NCI-H510A (cell line): ENCODE data around the gene UBE2M.
"Not testable (repeated sequence)": the region's sequence is repeated elsewhere in the genome, so short reads cannot be mapped to it uniquely, and the experiment has no call there.

Experiments
- DNase-seq: peaks from one replicate; lab custom pipeline; 2025; lab: John Stamatoyannopoulos, UW

UBE2M gene

GRCh38 chr19:58539169-58539559 lies 19.2 kb downstream of the UBE2M start:
- DNase-seq: not testable (repeated sequence)

- no peak for DNase-seq
Observed at GRCh38 chr19:58538257-58539168, 19.9 kb downstream of the UBE2M start.

GRCh38 chr19:58536852-58537798 lies 21.3 kb downstream of the UBE2M start:
- no peak for DNase-seq

- no peak for DNase-seq
Observed at GRCh38 chr19:58535857-58536256, 22.6 kb downstream of the UBE2M start.

- DNase-seq: no peak
Observed at GRCh38 chr19:58531034-58531840, 27.2 kb downstream of the UBE2M start.

GRCh38 chr19:58529405-58529804 lies 29.0 kb downstream of the UBE2M start:
- no peak for DNase-seq

GRCh38 chr19:58522709-58523108 lies 35.7 kb downstream of the UBE2M start:
- DNase-seq: no peak

GRCh38 chr19:58521651-58522050 lies 36.8 kb downstream of the UBE2M start:
- no peak for DNase-seq

GRCh38 chr19:58520257-58520599 lies 38.2 kb downstream of the UBE2M start:
- no peak for DNase-seq

GRCh38 chr19:58519355-58520256 lies 38.8 kb downstream of the UBE2M start, which contains the start of gene ZBTB45:
Gene ZBTB45, minus strand, starts transcription at chr19:58519810. Its CDS starts 2,137 bp downstream, at chr19:58517673.
- DNase-seq: peak; percentile 91

- peak; percentile 60 for DNase-seq
Observed at GRCh38 chr19:58519087-58519354, 39.4 kb downstream of the UBE2M start.

- no peak for DNase-seq
Observed at GRCh38 chr19:58518256-58519086, 39.9 kb downstream of the UBE2M start.

GRCh38 chr19:58516964-58517833 lies 41.2 kb downstream of the UBE2M start:
- DNase-seq: no peak

GRCh38 chr19:58516246-58516836 lies 42.1 kb downstream of the UBE2M start:
- DNase-seq: no peak

- DNase-seq: no peak
Observed at GRCh38 chr19:58515259-58515658, 43.2 kb downstream of the UBE2M start.

- no peak for DNase-seq
Observed at GRCh38 chr19:58514564-58515022, 43.8 kb downstream of the UBE2M start.

- peak; percentile 71 for DNase-seq
Observed at GRCh38 chr19:58513694-58514563, 44.5 kb downstream of the UBE2M start.
